HEK293T (cell line): ENCODE data around the gene EFCAB11.

Experiments used
- ARNT ChIP-seq: fragments of 450-650 bp; IDR thresholded peaks from 2 replicates; pipeline ENCODE4 v1.6.1; 2017; ENCODE audit warnings: mild to moderate bottlenecking
- BHLHE40 ChIP-seq: fragments of 450-650 bp; IDR thresholded peaks from 2 replicates; pipeline ENCODE4 v1.6.1; 2016; ENCODE audit warnings: mild to moderate bottlenecking, moderate library complexity, borderline replicate concordance
- FOXA1 ChIP-seq: fragments of 450-650 bp; IDR thresholded peaks from 2 replicates; pipeline ENCODE4 v1.6.1; 2016; ENCODE audit warnings: mild to moderate bottlenecking
- FOXM1 ChIP-seq: fragments of 450-650 bp; IDR thresholded peaks from 2 replicates; pipeline ENCODE4 v1.6.1; 2017; ENCODE audit warnings: mild to moderate bottlenecking, borderline replicate concordance
- NFRKB ChIP-seq: fragments of 450-650 bp; IDR thresholded peaks from 2 replicates; pipeline ENCODE4 v1.6.1; 2016; ENCODE audit warnings: mild to moderate bottlenecking, moderate library complexity
- SP1 ChIP-seq: fragments of 450-650 bp; IDR thresholded peaks from 2 replicates; pipeline ENCODE4 v1.6.1; 2017
- SUZ12 ChIP-seq: fragments of 450-650 bp; IDR thresholded peaks from 2 replicates; pipeline ENCODE4 v1.6.1; 2016; ENCODE audit warnings: mild to moderate bottlenecking
- ZNF384 ChIP-seq: fragments of 450-650 bp; IDR thresholded peaks from 2 replicates; pipeline ENCODE4 v1.6.1; 2016
- TF ChIP-seq, protein P1 (sequence below): fragments of 450-650 bp; IDR thresholded peaks from 2 replicates; pipeline ENCODE4 v1.6.1; 2016

GRCh38 chr14:89757313-89757939 is 197.1 kb downstream of the EFCAB11 start:
- no peak for TF ChIP-seq ARNT
- TF ChIP-seq SUZ12, result no peak
- no peak for TF ChIP-seq FOXA1
- TF ChIP-seq SP1, result no peak
- TF ChIP-seq BHLHE40, result no peak
- TF ChIP-seq FOXM1, result no peak
- TF ChIP-seq, protein P1, sequence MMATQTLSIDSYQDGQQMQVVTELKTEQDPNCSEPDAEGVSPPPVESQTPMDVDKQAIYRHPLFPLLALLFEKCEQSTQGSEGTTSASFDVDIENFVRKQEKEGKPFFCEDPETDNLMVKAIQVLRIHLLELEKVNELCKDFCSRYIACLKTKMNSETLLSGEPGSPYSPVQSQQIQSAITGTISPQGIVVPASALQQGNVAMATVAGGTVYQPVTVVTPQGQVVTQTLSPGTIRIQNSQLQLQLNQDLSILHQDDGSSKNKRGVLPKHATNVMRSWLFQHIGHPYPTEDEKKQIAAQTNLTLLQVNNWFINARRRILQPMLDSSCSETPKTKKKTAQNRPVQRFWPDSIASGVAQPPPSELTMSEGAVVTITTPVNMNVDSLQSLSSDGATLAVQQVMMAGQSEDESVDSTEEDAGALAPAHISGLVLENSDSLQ, result no peak
- TF ChIP-seq NFRKB, result no peak
- no peak for TF ChIP-seq ZNF384
